Stimulated activated CD4-positive, alpha-beta T cell treated with anti-CD3 and anti-CD28 coated beads, Interleukin-1b, Interleukin-23, amount 100 ng/mL, for 24 hours (primary cell): ENCODE data around the gene RBMS1.
"Not testable (repeated sequence)": the region's sequence is repeated elsewhere in the genome, so short reads cannot be mapped to it uniquely, and the experiment has no call there.

Experiments used
- DNase-seq, 4 experiments: peaks; one replicate each; pipeline ENCODE4 v3.0.0-alpha.2; 2020; ENCODE audit warnings: low read depth in 4 of 4, low spot score in 1 of 4

Gene RBMS1

GRCh38 chr2:160471950-160472349, 21.7 kb downstream of the RBMS1 start:
- no peak for DNase-seq

GRCh38 chr2:160469621-160470204, 23.9 kb downstream of the RBMS1 start:
- DNase-seq, result no peak

- DNase-seq, result no peak
Measured at GRCh38 chr2:160469164-160469563, 24.4 kb downstream of the RBMS1 start.

- no peak for DNase-seq
Measured at GRCh38 chr2:160467086-160467485, 26.5 kb downstream of the RBMS1 start.

- no peak for DNase-seq
Measured at GRCh38 chr2:160465406-160465805, 28.2 kb downstream of the RBMS1 start.

- DNase-seq, result no peak
Measured at GRCh38 chr2:160465002-160465401, 28.6 kb downstream of the RBMS1 start.

GRCh38 chr2:160464017-160464416, 29.6 kb downstream of the RBMS1 start:
- no peak for DNase-seq

- DNase-seq, result no peak
Measured at GRCh38 chr2:160463245-160463644, 30.4 kb downstream of the RBMS1 start.

GRCh38 chr2:160460333-160460731, 33.3 kb downstream of the RBMS1 start:
- no peak for DNase-seq

- no peak for DNase-seq
Measured at GRCh38 chr2:160459538-160460332, 33.9 kb downstream of the RBMS1 start.

GRCh38 chr2:160458718-160459453, 34.7 kb downstream of the RBMS1 start:
- DNase-seq, result no peak

GRCh38 chr2:160457588-160457987, 36.0 kb downstream of the RBMS1 start:
- DNase-seq, result no peak

GRCh38 chr2:160454070-160454797, 39.4 kb downstream of the RBMS1 start:
- no peak for DNase-seq

- DNase-seq, result no peak
Measured at GRCh38 chr2:160453111-160453820, 40.3 kb downstream of the RBMS1 start.

GRCh38 chr2:160450486-160450885, 43.1 kb downstream of the RBMS1 start:
- DNase-seq, result no peak

GRCh38 chr2:160448821-160449220, 44.8 kb downstream of the RBMS1 start:
- DNase-seq, result not testable (repeated sequence)

GRCh38 chr2:160445673-160446072, 47.9 kb downstream of the RBMS1 start:
- no peak for DNase-seq

- no peak for DNase-seq
Measured at GRCh38 chr2:160442603-160443002, 51.0 kb downstream of the RBMS1 start.

GRCh38 chr2:160440888-160441287, 52.7 kb downstream of the RBMS1 start:
- no peak for DNase-seq

GRCh38 chr2:160439038-160439437, 54.6 kb downstream of the RBMS1 start:
- not testable (repeated sequence) for DNase-seq

GRCh38 chr2:160437273-160437672, 56.3 kb downstream of the RBMS1 start:
- no peak for DNase-seq
